Measurements from ENCODE around the gene SNURF.
"Not testable (repeated sequence)": the region's sequence is repeated elsewhere in the genome, so short reads cannot be mapped to it uniquely, and the experiment has no call there.

The SNURF gene

DNA sequence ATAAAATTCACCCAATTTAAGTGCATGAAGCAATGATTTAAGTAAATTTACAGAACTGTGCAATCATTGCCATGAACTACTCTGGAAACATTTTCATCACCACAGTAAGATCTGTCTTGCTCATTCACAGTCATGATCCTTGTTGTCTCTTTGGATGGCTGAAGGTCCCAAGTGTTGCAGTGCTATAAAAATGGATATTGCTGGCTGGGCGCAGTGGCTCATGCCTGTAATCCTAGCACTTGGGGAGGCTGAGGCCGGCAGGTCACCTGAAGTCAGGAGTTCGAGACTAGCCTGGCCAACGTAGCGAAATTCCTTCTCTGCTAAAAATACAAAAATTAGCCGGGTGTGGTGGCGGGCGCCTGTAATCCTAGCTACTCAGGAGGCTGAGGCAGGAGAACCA is 17.0 kb downstream of the SNURF start:
- DNase-seq, result no peak

DNA sequence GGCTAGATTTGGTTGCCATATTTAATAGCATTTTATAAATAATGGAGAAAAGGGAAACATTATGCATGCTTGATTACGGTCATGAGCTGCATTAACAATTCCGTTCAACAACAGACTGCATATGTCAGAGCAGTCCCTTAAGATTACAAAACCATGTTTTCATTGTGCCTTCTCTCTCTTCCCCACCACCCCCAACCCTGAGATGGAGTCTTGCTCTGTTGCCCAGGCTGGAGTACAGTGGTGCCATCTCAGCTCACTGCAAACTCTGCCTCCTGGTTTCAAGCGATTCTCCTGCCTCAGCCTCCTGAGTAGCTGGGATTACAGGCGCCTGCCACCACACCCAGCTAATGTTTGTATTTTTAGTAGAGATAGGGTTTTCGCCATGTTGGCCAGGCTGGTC is 17.9 kb downstream of the SNURF start:
- DNase-seq, result not testable (repeated sequence)

DNA sequence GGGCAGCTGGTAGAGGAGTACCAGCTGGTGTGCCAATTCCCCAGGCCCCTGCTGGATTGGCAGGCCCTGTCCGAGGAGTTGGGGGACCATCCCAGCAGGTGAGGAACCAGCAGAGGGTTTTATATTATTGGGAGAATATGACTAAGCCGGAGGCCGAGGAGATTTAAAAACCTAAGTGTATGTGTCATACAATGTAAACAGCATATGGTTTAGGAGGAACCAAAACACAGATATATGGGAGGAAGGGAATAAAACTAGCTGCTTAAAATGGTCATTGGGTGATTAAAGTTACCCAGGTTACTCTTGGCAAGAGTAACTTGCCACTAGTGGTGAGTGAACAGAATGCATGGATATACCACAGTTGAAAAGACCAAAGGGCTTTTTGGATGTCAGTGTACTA is 22.1 kb downstream of the SNURF start:
- no peak for DNase-seq

DNA sequence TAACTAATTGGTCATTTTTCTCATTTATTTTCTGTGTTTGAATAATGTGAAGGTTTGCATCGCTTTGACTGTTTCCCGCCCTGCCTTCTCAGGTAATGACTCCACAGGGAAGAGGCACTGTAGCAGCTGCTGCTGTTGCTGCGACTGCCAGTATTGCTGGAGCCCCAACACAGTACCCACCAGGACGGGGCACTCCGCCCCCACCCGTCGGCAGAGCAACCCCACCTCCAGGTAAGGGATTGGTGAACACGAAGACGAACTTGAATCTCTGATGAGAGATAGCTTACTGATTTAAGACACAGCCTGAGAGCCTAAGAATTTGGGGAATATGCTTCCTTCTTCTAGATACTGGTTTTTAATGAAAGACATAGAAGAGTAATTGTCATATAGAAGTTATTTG is 22.9 kb downstream of the SNURF start:
- no peak for DNase-seq

DNA sequence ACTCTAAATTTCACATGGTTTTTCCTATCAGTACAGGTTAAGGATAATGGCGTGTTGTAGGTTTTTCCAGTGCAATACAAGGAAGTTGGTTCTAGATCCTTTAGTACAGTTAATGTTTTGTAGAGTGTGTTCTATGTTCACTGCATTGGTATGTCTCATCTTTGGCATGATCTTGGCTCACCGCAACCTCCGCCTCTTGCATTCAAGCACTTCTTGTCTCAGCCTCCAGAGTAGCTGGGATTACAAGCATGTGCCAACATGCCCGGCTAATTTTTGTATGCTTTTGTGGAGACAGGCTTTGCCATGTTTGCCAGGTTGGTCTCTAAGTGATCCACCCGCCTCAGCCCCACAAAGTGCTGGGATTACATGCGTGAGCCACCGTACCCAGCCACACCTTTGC is 30.4 kb downstream of the SNURF start:
- DNase-seq, result no peak

DNA sequence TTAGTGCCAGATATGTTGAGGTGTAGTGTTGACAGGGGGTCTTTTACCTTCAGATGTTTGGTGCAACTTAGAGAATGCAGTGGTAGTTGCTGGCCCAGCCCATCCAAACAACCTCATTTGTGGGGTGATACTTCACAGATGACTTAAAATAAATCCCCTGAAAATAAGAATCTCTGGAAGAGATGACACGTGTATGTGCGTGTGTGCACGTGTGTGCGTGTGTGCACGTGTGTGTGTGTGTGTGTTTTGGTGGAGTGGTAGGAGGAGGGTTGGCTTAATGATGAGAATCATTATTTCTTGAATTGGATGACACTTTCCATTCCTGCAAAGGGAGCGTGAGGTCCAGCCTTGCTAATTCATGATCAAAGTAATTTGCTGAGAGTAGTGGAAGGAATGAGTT is 31.9 kb downstream of the SNURF start:
- no peak for DNase-seq

Measured in hematopoietic multipotent progenitor cell treated with erythropoietin and hydrocortisone succinate and interleukin-3 and kit ligand, for 4 days (in vitro differentiated cells).